ENCODE results near the gene SRMS. TPM values are rescaled to one million over a fixed set of nuclear protein-coding genes. Genes with fewer than 3 reads are reported as not detected.

SRMS gene
- polyA plus RNA-seq, 12 donors: 0.08 TPM; not detected in 11

- no peak for DNase-seq
Observed at GRCh38 chr20:63502671-63503172, 44.8 kb downstream of the SRMS start.

DNA sequence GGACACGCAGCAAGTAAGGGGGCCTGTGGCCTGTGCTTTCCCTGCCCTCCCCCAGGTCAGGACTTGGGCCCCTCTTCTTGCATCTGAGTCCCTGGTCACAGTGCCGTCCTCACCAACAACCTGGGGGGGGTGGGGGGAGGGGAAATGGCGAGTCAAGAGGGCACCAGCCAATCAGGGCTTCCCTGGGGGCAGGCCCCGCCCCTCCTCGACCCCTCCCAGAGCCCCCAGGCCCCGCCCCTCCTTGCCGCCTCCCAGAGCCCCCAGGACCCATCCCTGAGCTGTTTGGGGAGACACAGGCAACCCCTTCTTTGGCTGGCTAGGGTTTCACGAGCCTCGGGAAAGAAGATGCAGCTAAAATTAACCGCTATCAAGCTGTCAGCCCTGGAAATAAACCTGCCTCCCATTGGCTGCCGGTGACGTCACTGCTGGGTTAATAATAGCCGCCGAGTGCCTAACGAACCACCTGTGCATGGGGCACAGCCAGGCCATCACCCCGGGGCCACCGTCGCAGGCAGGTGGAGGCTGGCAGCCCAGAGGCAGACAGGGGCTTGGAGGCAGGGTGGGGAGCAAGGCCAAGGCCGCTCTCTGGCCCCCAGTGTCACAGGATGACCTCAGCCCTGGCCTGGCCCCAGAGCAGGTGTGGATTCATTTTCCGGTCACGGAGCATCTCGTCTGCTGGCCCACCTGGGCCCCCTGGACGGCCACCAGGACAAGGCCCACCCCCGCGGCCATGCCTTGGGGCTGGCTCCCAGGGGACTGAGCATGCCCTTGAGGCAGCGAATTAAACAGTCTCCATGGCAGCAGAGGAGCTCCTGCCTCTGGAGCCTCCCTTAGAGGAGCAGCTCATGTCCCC lies 45.5 kb downstream of the SRMS start:
- DNase-seq: no peak

DNA sequence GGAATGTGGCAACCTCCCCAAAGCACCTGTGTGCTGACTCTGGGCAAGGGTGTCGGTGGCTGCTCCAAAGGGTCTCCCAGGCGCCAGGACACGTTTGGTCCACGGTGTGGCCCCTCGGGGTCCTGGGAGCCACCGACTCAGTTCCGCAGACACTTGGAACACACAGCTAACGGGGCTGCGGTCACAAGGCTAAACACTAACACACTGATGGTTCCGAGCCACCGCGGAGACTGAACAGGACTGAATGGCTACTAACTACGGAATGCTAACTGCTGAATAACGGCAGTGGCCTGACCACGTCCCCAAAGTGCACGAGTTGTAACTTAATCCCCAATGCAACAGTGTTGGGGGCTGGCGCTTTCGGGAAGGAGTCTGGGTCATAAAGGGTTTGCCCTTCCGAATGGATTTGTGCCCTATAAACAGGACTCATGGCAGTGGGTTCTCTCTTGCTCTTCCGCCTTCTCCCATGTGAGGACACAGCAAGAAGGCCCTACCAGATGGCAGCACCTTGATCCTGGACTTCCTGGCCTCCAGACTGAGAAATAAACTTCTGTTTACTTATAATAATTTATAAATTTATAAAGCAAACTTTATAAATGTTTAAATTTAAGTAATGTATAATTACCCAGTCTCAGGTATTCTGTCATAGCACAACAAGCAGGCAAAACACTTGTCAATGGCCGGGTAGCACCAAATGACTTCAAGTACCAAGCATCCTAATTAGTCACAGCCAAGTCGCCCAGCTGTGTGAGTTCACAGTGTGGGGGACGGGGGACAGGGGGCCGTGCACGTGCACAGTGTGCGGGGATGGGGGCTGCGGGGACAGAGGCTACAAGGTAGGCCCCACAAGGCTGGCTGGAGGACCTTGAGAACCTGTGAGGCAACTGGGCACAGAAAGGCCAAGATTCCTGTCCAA lies 46.4 kb downstream of the SRMS start:
- no peak for DNase-seq

DNA sequence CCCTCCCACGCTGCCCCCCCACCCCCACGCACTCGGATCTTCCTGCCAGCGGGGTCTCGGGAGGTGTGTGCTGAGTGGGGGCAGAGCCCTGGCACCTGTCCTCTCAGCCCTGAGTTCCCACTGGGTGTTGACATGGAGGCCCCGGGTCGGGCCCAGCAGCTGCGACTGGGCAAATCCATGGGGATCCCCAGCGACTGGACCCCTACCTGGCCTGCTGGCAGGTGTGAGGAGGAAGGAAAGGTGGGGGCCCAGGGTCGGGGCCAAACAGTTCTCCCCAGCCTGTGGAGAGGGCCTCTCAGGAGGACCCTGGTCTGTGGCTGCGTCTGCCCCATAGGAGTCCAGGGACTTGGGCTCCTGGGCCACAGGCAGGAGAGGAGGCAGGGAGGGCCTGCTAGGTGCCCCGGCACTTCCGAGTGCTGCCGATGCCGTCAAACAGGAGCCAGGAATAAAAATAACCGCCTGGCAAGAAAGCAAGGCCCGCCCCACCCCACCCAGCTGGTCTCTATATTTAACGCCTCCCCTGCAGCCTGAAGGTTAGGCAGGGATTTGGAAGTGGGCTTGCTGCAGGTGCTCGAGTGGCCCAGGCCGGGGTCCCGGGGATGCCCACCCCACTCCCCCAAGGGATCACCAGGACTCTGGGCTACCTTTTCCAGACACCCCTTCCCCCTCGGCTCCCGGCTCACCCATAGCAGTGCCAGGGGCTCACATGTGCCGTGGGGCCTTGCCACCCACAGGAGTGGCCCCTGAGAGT lies 47.2 kb downstream of the SRMS start:
- DNase-seq: no peak

DNA sequence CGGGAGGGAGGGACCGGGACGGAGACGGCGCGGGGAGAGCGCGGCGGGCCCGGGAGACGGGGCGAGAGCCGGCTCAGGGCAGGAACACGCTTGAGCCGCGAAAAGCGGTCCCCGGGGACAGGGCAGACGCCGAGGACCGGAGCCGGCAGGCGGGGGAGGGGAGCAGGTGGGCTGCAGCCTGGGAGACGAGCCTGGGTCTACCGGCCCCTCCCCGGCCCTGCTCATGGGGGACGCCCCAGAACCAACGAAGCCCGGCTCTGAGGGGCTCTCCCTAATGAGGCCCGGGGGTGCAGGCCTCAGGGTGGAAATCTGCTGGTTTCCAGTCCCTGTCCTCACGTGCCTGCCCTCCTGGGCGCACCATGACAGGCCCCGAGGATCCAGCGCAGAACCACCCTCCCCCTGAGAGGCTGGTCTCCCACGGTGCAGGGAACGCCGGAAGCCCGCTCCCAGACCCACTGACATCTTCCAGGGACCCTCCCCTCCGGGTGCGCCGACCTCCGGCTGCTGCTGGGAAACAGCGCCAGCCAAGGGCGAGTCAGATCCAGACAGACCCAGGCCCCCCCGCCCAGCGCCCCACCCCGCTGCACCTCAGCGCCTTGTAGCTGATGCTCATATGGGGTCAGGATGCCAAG lies 48.1 kb downstream of the SRMS start:
- no peak for DNase-seq

DNA sequence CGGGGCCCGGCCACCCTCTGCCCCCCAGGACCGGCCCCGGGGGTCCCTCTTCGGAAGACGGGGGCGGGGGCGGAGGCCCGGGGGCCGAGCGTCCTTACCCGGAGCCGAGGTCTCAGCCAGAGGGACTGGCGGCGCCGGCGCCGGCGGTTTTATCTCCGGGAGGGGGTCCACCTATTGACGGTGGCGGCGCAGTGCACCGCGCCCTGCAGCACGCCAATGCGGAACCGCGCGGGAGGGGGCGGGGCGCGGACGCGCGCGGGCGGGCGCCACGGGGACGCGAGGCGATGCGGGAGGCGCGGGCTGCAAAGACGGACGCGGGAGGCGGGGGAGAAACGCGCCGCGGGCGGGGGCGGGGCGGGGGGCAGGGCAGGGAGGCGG lies 48.6 kb downstream of the SRMS start, which contains the start of gene EEF1A2:
Gene EEF1A2 (minus strand): TSS at position 124 of the 378 bp plus-strand sequence. CDS start 1,320 bp downstream, outside the sequence.
- no peak for DNase-seq

- no peak for DNase-seq
Observed at GRCh38 chr20:63497946-63498935, 49.3 kb downstream of the SRMS start.

GRCh38 chr20:63497138-63497945 lies 50.2 kb downstream of the SRMS start:
- DNase-seq: no peak

DNA sequence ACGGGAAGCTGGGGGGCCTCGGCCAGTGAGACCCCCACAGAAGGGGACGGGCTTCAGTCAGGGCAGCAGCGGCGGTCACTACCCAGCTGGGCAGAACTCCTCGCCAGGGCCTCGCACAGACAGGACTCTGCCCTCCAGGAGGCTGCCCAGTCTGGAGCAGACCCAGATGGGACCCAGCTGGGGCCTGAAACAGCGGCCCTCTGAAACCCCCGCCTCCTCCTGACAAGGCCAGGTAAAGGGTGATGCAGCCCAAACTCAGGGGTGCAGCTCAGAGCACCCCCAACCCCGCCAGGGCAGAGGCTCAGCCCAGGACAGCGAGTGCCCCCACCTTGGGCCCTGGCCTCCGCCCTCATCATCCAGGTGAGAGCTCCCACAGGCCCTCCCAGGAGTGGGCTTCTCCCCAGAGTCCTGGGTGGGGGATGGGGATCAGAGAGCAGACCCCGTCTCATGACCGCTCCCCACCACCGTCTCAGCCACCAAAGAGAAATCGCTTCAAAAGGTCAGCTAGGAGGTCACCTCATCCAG lies 50.9 kb downstream of the SRMS start:
- no peak for DNase-seq

GRCh38 chr20:63495741-63496595 lies 51.6 kb downstream of the SRMS start:
- DNase-seq: peak; percentile 58

GRCh38 chr20:63495167-63495720 lies 52.3 kb downstream of the SRMS start:
- no peak for DNase-seq

DNA sequence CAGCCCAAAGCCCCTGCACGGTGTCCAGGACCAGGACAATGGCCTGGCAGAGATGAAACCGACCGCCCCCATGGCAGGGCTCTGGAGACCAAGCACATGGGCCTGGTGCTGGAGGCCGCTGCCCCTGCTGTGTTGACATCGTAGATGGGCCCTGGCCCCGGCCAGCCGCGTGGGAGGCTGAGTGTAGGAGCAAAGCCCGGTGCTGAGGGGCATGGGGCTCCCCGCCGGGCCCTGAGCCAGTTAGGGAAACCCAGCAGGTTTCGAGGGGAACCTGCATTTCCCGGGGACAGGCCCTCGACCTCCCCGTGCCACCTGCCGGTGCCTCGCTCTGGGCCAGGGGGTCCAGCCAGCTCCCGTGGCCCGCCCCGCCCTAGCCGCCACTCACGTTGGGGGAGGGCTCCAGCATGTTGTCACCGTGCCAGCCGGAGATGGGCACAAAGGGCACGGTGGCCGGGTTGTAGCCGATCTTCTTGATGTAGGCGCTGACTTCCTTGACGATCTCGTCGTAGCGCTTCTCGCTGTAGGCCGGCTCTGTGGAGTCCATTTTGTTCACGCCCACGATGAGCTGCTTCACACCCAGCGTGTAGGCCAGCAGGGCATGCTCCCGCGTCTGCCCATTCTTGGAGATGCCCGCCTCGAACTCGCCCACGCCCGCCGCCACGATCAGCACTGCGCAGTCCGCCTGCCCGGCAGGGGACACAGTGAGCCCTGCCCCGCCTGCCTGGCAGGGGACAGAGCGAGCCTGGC lies 53.0 kb downstream of the SRMS start:
- no peak for DNase-seq

DNA sequence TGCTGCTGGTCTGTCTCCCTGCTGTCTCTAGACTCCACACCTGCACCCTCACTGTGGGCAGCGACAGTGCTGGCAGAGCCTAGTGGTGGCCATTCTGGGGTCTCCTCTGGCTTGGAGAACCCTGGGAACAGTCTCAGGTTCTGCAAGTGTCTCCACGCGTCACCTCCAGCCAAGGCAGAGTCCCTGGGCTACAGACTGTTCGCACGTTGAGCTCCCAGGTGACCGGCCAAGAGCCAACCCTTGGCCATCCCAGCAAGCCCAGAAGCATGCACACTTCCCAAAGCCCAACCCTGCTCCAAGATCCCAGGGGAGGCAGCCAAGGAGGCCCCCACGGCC lies 53.5 kb downstream of the SRMS start:
- DNase-seq: no peak

GRCh38 chr20:63493563-63494020 lies 54.0 kb downstream of the SRMS start:
- DNase-seq: no peak

- DNase-seq: no peak
Observed at GRCh38 chr20:63492982-63493381, 54.6 kb downstream of the SRMS start.

DNA sequence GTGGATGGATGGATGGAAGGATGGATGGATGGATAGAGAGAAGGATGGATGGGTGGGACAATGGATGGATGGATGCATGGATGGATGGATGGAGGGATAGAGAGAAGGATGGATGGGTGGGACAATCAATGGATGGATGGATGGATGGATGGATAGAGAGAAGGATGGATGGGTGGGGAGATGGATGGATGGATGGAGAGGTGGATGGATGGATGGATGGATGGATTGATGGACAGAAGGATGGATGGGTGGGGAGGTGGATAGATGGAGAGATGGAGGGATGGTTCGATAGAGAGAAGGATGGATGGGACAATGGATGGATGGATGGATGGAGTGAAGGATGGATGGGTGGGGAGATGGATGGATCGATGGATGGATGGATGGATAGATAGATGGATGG lies 55.0 kb downstream of the SRMS start:
- DNase-seq: no peak

All from muscle of arm (tissue), 12 donors.